CD4-positive, alpha-beta T cell treated with Interferon alpha-2 for 1 hour (primary cell): Measurements from ENCODE around the gene PARD3.
A peak's percentile ranks its signal among the peaks of the same experiment; 100 is the strongest.
"Not testable (repeated sequence)": the region's sequence is repeated elsewhere in the genome, so short reads cannot be mapped to it uniquely, and the experiment has no call there.

Experiments
- DNase-seq, 2 donors: peaks; one replicate each; pipeline ENCODE4 v3.0.0-alpha.2; 2020 to 2022

Gene PARD3

GRCh38 chr10:34438741-34439140, 376.4 kb downstream of the PARD3 start:
- no peak for DNase-seq

GRCh38 chr10:34437906-34438305, 377.2 kb downstream of the PARD3 start:
- DNase-seq, result no peak

- no peak for DNase-seq
Observed at GRCh38 chr10:34434119-34434594, 380.9 kb downstream of the PARD3 start.

- no peak for DNase-seq
Observed at GRCh38 chr10:34433241-34434076, 381.6 kb downstream of the PARD3 start.

- no peak for DNase-seq
Observed at GRCh38 chr10:34432589-34432988, 382.5 kb downstream of the PARD3 start.

DNA sequence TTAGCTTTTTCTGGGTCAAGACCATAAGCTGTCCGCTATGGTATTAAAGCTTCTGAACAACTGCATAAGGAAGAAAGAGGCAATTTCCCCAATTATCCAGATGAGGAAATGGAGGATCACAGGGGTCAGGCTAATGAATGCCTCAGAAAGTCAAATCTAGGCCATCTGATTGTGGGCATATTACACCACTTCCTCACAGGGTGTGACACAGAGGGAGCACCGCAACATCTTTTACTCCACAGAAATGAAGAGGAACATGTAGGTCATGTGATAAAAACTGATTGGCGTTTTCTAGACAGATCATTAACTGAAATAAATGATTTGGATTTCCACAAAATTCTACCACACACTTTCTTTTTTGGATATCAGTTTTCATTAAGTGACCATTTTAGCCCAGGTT, 384.4 kb downstream of the PARD3 start:
- DNase-seq, result peak in 1 of 2 donors; percentile 3

DNA sequence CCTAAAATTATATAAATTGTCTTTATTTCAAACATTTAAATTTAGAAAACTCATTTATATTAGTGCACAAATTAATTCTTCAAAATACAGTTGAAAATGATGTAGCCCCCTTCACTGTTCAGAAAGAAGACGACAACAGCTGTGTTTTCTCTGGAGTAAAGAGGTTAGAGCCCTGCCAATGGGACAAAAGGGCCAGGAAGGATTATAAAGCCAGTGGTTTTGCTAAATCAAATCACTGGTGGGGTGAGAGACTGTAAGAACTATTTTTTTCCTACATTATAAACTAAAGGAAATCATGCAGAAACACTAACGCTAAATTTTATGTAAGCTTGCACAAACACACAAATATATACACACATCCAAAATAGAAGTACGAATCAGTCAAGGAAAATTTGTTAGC, 386.6 kb downstream of the PARD3 start:
- no peak for DNase-seq

GRCh38 chr10:34427911-34428216, 387.2 kb downstream of the PARD3 start:
- DNase-seq, result no peak

GRCh38 chr10:34427158-34427910, 387.8 kb downstream of the PARD3 start:
- DNase-seq, result not testable (repeated sequence)

GRCh38 chr10:34426538-34427157, 388.4 kb downstream of the PARD3 start:
- DNase-seq, result not testable (repeated sequence)

- no peak for DNase-seq
Observed at GRCh38 chr10:34426041-34426440, 389.1 kb downstream of the PARD3 start.

DNA sequence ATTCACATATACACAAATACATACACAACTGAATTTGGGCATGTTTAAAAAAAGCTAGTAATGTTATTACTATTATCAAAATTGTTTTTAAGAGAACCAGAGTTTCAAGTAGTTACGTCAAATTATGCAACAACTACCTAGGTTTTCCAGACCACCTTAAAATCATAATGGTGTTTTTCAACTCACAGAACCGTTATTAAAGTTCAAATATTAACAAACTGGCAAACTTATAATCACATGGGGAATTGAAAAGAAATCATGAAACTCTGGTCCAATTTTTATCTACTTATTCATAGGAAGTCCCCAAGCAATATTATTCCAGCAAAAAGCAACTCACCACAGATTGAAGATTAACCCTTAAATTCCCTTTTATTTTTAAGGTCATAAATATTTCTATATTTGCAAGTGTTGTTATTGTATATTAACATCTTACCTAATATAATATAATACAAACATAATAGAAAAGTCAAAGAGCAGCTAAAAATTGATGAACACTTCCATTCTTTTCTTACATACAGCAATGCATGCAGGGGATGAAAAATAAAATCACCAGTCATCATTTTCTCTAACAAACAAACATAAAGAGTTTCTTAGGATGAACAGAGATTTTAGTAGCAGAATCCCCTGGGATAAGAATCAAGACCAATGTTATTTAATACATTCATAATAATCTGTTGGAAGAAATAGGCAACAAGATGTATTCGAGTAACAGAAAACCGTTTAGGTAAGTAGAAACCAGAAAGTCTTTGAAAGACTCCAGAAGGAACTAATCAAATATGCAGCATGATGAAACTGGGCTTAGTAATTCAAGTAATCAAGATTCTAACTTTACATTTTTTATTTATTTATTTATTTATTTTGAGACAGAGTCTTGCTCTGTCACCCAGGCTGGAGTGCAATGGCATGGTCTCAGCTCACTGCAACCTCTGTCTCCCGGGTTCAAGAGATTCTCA, 391.1 kb downstream of the PARD3 start:
- no peak for DNase-seq

DNA sequence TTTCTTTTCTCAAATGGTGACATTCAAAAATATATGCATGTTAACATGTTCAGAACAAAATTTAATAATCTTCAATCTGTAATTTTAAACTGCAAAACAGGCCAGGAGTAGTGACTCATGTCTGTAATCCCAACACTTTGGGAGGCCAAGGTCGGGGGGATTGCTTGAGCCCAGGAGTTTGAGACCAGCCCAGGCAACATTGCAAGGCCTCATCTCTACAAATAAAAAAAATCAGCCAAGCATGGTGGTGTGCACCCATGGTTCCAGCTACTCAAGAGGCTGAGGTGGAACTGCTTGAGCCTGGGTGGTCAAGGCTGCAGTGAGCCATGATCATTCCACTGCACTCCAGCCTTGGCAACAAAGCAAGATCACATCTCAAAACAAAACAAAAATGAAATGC, 394.3 kb downstream of the PARD3 start:
- no peak for DNase-seq

GRCh38 chr10:34420273-34420672, 394.8 kb downstream of the PARD3 start:
- no peak for DNase-seq

- DNase-seq, result no peak
Observed at GRCh38 chr10:34415039-34415438, 400.1 kb downstream of the PARD3 start.

DNA sequence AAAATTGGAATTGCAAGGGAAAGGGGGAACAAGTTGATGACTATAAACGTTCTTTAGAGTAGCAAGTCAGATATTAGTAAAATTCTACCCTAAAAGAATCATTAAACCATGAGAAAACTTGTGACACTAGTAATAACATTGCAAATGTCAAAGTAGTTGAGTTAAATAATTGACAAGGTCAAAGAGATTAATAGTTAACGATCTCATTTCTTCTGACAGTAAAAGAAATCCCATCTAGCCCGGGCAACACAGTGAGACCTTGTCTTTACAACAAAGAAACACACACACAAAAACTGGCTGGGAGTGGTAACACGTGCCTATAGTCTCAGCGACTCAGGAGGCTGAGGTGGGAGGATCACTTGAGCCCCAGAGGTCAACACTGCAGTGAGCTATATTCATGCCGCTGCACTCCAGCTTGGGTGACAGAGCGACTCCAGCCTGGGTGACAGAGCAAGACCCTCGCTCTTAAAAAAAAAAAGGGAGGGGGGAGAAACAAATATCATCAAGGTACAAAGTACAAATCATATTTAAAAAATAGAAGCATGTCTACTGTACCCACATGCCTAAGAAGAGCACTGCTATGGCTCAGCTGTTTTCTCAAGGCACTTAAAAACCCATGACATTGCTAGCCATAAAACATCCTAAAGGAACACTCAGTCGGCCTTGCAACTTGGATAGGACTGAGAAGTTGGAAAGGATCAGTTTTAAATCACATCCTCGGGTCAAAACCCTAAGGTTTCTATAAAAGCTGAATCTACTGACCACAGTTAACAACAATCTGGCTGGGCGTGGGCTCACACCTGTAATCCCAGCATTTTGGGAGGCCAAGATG, 401.1 kb downstream of the PARD3 start:
- no peak for DNase-seq

DNA sequence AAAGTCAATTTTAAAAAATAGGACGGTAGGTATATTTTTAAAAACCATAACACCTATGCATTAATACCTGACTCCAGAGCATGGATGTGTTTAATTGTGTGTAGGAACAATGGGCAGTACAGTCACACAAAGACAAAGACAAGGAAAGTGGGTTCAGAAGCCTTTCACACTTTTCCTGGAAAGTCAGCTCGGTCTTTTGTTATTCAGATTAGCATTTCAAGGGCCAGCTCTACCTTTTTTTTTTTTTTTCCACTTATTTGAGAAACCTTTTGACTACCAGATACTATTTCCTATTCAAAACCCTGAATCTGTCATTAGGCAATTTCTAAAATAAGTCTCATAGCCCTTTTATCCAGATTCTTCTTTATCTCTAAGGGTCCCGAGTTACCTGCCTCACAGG, 401.9 kb downstream of the PARD3 start:
- no peak for DNase-seq

DNA sequence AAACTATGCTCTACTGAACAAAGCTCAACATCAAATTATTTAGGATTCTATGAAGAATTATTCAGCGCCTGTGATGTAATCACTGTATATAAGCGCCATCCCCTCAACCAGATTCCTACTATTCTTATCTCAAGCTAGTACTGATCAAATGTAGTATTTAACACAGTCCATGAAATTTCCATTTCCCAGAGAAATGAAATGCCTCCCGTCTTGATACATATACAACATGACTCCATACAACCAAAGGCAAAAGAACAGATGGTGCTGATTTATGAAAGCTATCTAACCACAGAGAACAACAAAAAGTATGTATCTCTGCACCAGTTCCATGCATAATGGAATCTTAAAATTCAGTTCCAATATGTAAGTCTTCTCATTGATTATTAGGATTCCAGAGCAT, 406.1 kb downstream of the PARD3 start:
- DNase-seq, result no peak

DNA sequence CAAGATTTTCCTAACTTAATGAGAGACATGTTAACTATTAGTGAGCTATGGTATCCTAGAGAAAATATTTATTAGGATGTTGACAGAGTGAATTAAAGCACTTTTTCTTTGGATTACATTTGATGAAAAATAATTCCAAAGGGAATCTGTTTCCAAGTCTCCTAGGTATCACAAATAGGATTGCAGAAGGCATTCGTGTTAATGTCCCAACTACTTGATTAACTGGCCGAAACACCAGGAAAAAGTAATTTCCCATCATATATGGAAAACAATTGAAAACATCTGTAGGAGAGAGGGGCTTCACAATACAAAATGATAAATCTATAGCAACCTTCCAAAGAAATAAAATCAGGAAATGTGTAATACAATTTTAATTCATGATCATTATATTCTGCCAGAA, 406.7 kb downstream of the PARD3 start:
- DNase-seq, result no peak

DNA sequence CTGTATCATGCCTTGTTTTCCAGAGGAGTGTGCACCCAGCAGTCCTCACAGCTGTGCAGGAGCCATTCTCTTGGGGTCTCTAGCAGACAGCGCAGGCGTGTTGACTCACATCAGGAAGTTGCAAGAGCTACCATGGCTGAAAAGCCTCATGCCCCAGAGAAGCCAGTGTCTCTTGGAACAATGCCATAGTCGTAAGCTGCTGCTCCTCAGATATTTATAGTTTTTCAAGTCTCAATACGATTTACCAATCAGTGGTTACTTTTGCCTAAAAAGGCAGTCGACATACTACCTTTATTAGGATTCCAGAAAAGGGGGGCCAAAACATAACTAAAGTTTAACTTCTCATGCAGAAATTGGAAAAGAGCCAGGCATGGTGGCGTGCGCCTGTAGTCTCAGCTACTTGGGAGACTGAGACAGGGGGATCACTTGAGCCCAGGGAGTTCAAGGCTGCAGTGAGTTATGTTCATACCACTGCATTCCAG, 407.7 kb downstream of the PARD3 start:
- DNase-seq, result no peak
